Measurements from ENCODE around the gene NR1I3.

- TF ChIP-seq, protein P1, sequence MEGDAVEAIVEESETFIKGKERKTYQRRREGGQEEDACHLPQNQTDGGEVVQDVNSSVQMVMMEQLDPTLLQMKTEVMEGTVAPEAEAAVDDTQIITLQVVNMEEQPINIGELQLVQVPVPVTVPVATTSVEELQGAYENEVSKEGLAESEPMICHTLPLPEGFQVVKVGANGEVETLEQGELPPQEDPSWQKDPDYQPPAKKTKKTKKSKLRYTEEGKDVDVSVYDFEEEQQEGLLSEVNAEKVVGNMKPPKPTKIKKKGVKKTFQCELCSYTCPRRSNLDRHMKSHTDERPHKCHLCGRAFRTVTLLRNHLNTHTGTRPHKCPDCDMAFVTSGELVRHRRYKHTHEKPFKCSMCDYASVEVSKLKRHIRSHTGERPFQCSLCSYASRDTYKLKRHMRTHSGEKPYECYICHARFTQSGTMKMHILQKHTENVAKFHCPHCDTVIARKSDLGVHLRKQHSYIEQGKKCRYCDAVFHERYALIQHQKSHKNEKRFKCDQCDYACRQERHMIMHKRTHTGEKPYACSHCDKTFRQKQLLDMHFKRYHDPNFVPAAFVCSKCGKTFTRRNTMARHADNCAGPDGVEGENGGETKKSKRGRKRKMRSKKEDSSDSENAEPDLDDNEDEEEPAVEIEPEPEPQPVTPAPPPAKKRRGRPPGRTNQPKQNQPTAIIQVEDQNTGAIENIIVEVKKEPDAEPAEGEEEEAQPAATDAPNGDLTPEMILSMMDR (IDR thresholded peaks at IDR 0.05): no peak
- no peak for TF ChIP-seq POLR2A (IDR thresholded peaks at IDR 0.05)
Observed at GRCh38 chr1:161219078-161219892, 18.7 kb downstream of the NR1I3 start.

All from lower leg skin (tissue), 3 donors.